Measurements from ENCODE around the gene TEDC2. TPM values are rescaled to one million over a fixed set of nuclear protein-coding genes. Genes with fewer than 3 reads are reported as not detected.

TEDC2 gene
- total and polyA plus RNA-seq, 3 donors from 2014 or later = 7.7 to 19.4 (median 18.0) TPM

DNA sequence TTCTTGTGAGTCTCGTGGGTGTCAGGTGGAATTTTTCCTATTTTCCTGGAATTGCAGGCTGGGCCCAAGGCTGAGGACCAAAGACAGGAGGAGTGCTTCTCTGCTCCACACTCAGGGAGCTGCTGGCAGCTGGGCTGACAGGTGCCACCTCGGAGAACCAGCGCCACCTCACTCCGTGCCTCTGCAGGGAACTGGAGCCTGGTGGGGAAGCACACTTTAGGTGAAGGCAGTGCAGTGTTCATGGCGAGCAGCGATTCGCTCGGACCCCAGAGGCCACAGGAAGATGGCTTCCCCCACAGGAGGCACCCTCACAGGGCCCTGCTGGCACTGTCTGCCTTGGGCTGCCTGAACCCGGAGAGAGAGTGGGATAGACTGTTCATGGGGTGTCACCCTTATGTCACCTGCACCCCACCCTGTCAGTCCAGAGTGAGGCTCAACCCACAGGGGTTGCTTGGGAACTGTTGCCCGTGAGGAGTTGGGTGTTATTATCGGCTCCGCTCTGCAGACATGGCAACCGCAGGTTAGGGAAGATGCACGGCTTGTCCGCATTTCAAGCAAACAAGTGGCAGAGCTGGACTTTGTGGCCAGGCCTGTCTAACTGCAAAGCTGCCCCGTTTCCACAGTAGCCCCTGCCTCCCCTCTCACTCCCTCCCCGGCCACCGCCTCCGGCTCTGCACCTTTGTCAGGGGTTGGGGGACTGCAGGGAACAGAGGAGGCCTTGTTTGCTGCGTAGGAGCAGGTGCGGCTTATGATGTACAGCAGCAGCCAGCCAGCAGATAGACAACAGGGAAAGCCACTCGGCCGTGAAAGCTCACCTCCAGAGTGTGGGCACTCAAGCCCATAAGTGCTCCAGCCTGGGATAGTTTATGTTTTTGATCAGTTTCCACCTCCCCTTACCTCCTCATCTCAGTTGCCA is 30.5 kb downstream of the TEDC2 start:
- intact Hi-C loops (cut with DNase I; ENCODE audit: low total_unique reads) = no loop called here
- no peak overlapping the region for H3K4me3 ChIP-seq
- H3K4me1 ChIP-seq = peaks cover 4% of the 10 kb centered on the region
- no peak overlapping the region for H3K27ac ChIP-seq
- H3K9me3 ChIP-seq = no peaks in the 10 kb centered on the region
- H3K27me3 ChIP-seq = no peaks in the 10 kb centered on the region
- no peaks in the 10 kb centered on the region for H3K36me3 ChIP-seq (ENCODE audit: low read depth, missing control alignments)
- no peak for DNase-seq
- 86 to 88% methylated on average over 15 to 23 of the region's 23 CpGs for WGBS, 2 donors
- TF ChIP-seq, protein P1, sequence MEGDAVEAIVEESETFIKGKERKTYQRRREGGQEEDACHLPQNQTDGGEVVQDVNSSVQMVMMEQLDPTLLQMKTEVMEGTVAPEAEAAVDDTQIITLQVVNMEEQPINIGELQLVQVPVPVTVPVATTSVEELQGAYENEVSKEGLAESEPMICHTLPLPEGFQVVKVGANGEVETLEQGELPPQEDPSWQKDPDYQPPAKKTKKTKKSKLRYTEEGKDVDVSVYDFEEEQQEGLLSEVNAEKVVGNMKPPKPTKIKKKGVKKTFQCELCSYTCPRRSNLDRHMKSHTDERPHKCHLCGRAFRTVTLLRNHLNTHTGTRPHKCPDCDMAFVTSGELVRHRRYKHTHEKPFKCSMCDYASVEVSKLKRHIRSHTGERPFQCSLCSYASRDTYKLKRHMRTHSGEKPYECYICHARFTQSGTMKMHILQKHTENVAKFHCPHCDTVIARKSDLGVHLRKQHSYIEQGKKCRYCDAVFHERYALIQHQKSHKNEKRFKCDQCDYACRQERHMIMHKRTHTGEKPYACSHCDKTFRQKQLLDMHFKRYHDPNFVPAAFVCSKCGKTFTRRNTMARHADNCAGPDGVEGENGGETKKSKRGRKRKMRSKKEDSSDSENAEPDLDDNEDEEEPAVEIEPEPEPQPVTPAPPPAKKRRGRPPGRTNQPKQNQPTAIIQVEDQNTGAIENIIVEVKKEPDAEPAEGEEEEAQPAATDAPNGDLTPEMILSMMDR (IDR thresholded peaks at IDR 0.05) = no peak
- no peak for TF ChIP-seq POLR2A (IDR thresholded peaks at IDR 0.05)

GRCh38 chr16:2492292-2492691 is 32.4 kb downstream of the TEDC2 start:
- 93 to 96% methylated on average over 13 of the region's 13 CpGs for WGBS, 2 donors

GRCh38 chr16:2493605-2494004 is 33.7 kb downstream of the TEDC2 start:
- peaks cover 15% of the 10 kb centered on the region for H3K4me1 ChIP-seq
- 73 to 75% methylated on average over 6 of the region's 6 CpGs for WGBS, 2 donors
- TF ChIP-seq, protein P1 (IDR thresholded peaks at IDR 0.05) = no peak
- no peak for TF ChIP-seq POLR2A (IDR thresholded peaks at IDR 0.05)
- intact Hi-C loops (cut with DNase I; ENCODE audit: low total_unique reads) = no loop called here
- no peak for DNase-seq
- H3K4me3 ChIP-seq = no peak overlapping the region
- H3K27ac ChIP-seq = no peak overlapping the region
- H3K27me3 ChIP-seq = no peaks in the 10 kb centered on the region
- no peaks in the 10 kb centered on the region for H3K36me3 ChIP-seq (ENCODE audit: low read depth, missing control alignments)
- H3K9me3 ChIP-seq = no peaks in the 10 kb centered on the region

More at GRCh38 chr16:2492292-2492691, 32.4 kb downstream of the TEDC2 start:
- Histone ChIP-seq H3K4me1 (peaks cover 5% of the 10 kb centered on the region), H3K27me3 (no peaks in the 10 kb centered on the region), H3K36me3 (ENCODE audit: low read depth, missing control alignments) (no peaks in the 10 kb centered on the region), H3K9me3 (no peaks in the 10 kb centered on the region), H3K27ac (no peak overlapping the region), H3K4me3 (no peak overlapping the region)
- TF ChIP-seq POLR2A (IDR thresholded peaks at IDR 0.05) = no peak
- TF ChIP-seq, protein P1 (IDR thresholded peaks at IDR 0.05) = no peak
- no peak for DNase-seq
- intact Hi-C loops (cut with DNase I; ENCODE audit: low total_unique reads) = no loop called here

DNA sequence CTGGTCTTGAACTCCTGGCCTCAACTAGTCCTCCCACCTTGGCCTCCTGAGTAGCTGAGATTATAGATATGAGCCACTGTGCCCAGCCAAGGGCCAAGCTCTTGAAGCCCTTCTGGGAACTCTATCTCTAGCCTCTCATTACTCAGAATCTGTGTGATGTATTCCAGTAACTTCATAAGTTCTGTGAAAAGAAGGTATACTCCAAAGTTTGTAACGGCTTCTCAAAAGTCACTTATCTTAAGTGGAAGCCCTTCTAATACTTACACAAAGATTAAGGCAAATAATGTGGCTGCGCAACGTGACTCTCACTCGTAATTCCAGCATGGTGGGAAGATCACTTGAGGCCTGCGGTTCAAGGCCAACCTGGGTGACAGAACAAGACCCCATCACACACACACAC is 34.7 kb downstream of the TEDC2 start:
- H3K27ac ChIP-seq = no peak overlapping the region
- no peak overlapping the region for H3K4me3 ChIP-seq
- DNase-seq = no peak
- TF ChIP-seq, protein P1 (IDR thresholded peaks at IDR 0.05) = no peak
- no peak for TF ChIP-seq POLR2A (IDR thresholded peaks at IDR 0.05)
- H3K4me1 ChIP-seq = peaks cover 15% of the 10 kb centered on the region
- 94 to 98% methylated on average over 5 of the region's 5 CpGs for WGBS, 2 donors
- no peaks in the 10 kb centered on the region for H3K27me3 ChIP-seq
- intact Hi-C loops (cut with DNase I; ENCODE audit: low total_unique reads) = no loop called here
- H3K9me3 ChIP-seq = no peaks in the 10 kb centered on the region
- H3K36me3 ChIP-seq (ENCODE audit: low read depth, missing control alignments) = no peaks in the 10 kb centered on the region

All from testis (tissue), 3 donors.